GM23338 (cell line): Measurements from ENCODE around the gene GCHFR. TPM values are rescaled to one million over a fixed set of nuclear protein-coding genes. Genes with fewer than 3 reads are reported as not detected.

Experiments
- ATAC-seq: fragments of 200-7000 bp; cut with Tn5 transposase; 3 replicates; pipeline ENCODE4 v1.9.1; 2020
- DNase-seq: peaks from one replicate; pipeline ENCODE4 v3.0.0-alpha.2; 2015; ENCODE audit warnings: low spot score
- H2AFZ ChIP-seq: fragments of 200-600 bp; sonication (generic); 2 replicates; pipeline ENCODE4 v1.8.0; 2016; ENCODE audit warnings: antibody characterized with exemption, mild to moderate bottlenecking, moderate library complexity
- H3F3A ChIP-seq: fragments of 200-600 bp; sonication (generic); replicated peaks from 2 replicates; pipeline ENCODE4 v1.8.0; 2017; ENCODE audit warnings: antibody characterized with exemption, mixed run types, low read depth
- H3K27ac ChIP-seq: fragments of 200-600 bp; sonication (generic); 2 replicates; pipeline ENCODE4 v1.6.1; 2016; ENCODE audit warnings: low read depth
- H3K27me3 ChIP-seq: fragments of 200-600 bp; sonication (generic); 2 replicates; pipeline ENCODE4 v1.8.0; 2016; ENCODE audit warnings: mild to moderate bottlenecking, mixed run types, moderate library complexity; ENCODE audit not compliant: insufficient read depth
- H3K36me3 ChIP-seq: fragments of 200-600 bp; sonication (generic); 2 replicates; pipeline ENCODE4 v1.8.0; 2016; ENCODE audit warnings: mild to moderate bottlenecking; ENCODE audit not compliant: insufficient read depth
- H3K4me1 ChIP-seq: fragments of 200-600 bp; sonication (generic); 2 replicates; pipeline ENCODE4 v1.8.0; 2016; ENCODE audit warnings: mild to moderate bottlenecking, moderate library complexity; ENCODE audit not compliant: insufficient read depth
- H3K4me2 ChIP-seq: fragments of 200-600 bp; sonication (generic); 2 replicates; pipeline ENCODE4 v1.7.1; 2017; ENCODE audit warnings: mixed run types
- H3K4me3 ChIP-seq: fragments of 200-600 bp; sonication (generic); 2 replicates; pipeline ENCODE4 v1.6.1; 2016; ENCODE audit warnings: mixed run types
- H3K79me2 ChIP-seq: fragments of 200-600 bp; sonication (generic); replicated peaks from 2 replicates; pipeline ENCODE4 v1.8.0; 2017; ENCODE audit warnings: mild to moderate bottlenecking; ENCODE audit not compliant: insufficient read depth
- H3K9me2 ChIP-seq: fragments of 200-600 bp; sonication (generic); 2 replicates; pipeline ENCODE4 v1.8.0; 2017; ENCODE audit not compliant: insufficient read depth
- H4K20me1 ChIP-seq: fragments of 200-600 bp; sonication (generic); replicated peaks from 2 replicates; pipeline ENCODE4 v1.8.0; 2017; ENCODE audit warnings: mild to moderate bottlenecking; ENCODE audit not compliant: insufficient read depth
- H3K27ac Mint-ChIP-seq: 2 replicates; pipeline ENCODE4 v1.8.0; 2020; ENCODE audit warnings: inconsistent platforms, mild to moderate bottlenecking, moderate library complexity, mixed read lengths
- H3K27me3 Mint-ChIP-seq: 3 replicates; pipeline ENCODE4 v1.8.0; 2022; ENCODE audit warnings: low read depth, mild to moderate bottlenecking, moderate library complexity, mixed read lengths, inconsistent platforms; ENCODE audit not compliant: insufficient read depth, poor library complexity
- H3K36me3 Mint-ChIP-seq: 3 replicates; pipeline ENCODE4 v1.8.0; 2021; ENCODE audit warnings: low read depth, mild to moderate bottlenecking, inconsistent platforms, moderate library complexity, mixed read lengths
- H3K4me1 Mint-ChIP-seq: 3 replicates; pipeline ENCODE4 v1.8.0; 2020; ENCODE audit warnings: mild to moderate bottlenecking, inconsistent platforms, mixed read lengths
- H3K4me3 Mint-ChIP-seq: 3 replicates; pipeline ENCODE4 v1.8.0; 2021; ENCODE audit warnings: moderate library complexity, mild to moderate bottlenecking, inconsistent platforms, mixed read lengths
- H3K9me3 Mint-ChIP-seq: 3 replicates; pipeline ENCODE4 v1.8.0; 2020; ENCODE audit warnings: moderate library complexity, mild to moderate bottlenecking, inconsistent platforms, mixed read lengths
- CREB1 ChIP-seq: fragments of 250-450 bp; sonication (Bioruptor Pico); IDR thresholded peaks from 2 replicates; pipeline ENCODE4 v1.5.0; 2020; ENCODE audit warnings: low read depth, mild to moderate bottlenecking, moderate library complexity
- ETS1 ChIP-seq: IDR thresholded peaks from 2 replicates; pipeline ENCODE4 v1.6.1; 2016; ENCODE audit warnings: antibody characterized with exemption
- EZH2 ChIP-seq: fragments of 200-600 bp; sonication (generic); IDR thresholded peaks from one replicate; pipeline ENCODE4 v1.8.0; 2017; ENCODE audit warnings: antibody characterized with exemption, mild to moderate bottlenecking, low read depth; ENCODE audit not compliant: unreplicated experiment
- EZH2phosphoT487 ChIP-seq: fragments of 200-600 bp; sonication (generic); IDR thresholded peaks from one replicate; pipeline ENCODE4 v1.8.1; 2018; ENCODE audit warnings: antibody characterized with exemption; ENCODE audit not compliant: unreplicated experiment
- JUNB ChIP-seq: IDR thresholded peaks from one replicate; pipeline ENCODE4 v1.6.1; 2016; ENCODE audit warnings: antibody characterized with exemption; ENCODE audit not compliant: unreplicated experiment
- NANOG ChIP-seq: IDR thresholded peaks from 2 replicates; pipeline ENCODE4 v1.6.1; 2016; ENCODE audit warnings: antibody characterized with exemption, borderline replicate concordance
- POLR2AphosphoS5 ChIP-seq: IDR thresholded peaks from 2 replicates; pipeline ENCODE4 v1.6.1; 2016; ENCODE audit warnings: antibody characterized with exemption, low read depth
- STAT1 ChIP-seq: IDR thresholded peaks from one replicate; pipeline ENCODE4 v1.6.1; 2016; ENCODE audit warnings: antibody characterized with exemption; ENCODE audit not compliant: unreplicated experiment
- ZNF114 ChIP-seq: fragments of 250-450 bp; sonication (Bioruptor Pico); IDR thresholded peaks from 2 replicates; pipeline ENCODE4 v1.5.0; 2020; ENCODE audit warnings: mild to moderate bottlenecking, moderate library complexity
- ZNF331 ChIP-seq: fragments of 250-450 bp; sonication (Bioruptor Pico); IDR thresholded peaks from 2 replicates; pipeline ENCODE4 v1.5.0; 2020; ENCODE audit warnings: low read depth, mild to moderate bottlenecking, moderate library complexity
- ZNF462 ChIP-seq: fragments of 250-450 bp; sonication (Bioruptor Pico); IDR thresholded peaks from 2 replicates; pipeline ENCODE4 v1.5.0; 2020; ENCODE audit warnings: mild to moderate bottlenecking, moderate library complexity
- polyA plus RNA-seq: library from polyadenylated mRNA; unstranded; fragments of >200 nt; fragmentation: Nextera tagmentation; extraction: Ambion mirVana; gene quantifications from 2 replicates; pipeline ENCODE4 v1.2.1, GENCODE V29; 2016
- total RNA-seq: library from RNA; depleted of rRNA; stranded (reverse); fragments of >200 nt; shearing (Covaris generic); gene quantifications from 2 replicates; pipeline ENCODE4 v1.2.3, GENCODE V29; 2014
- TF ChIP-seq, protein P1 (sequence below), 2 experiments: fragments of 200-600 bp in 1 of 2; sonication (generic) in 1 of 2; conservative IDR thresholded peaks; 2 replicates each; pipeline versions ENCODE4 v1.5.1 to v1.6.1; 2016 to 2017; ENCODE audit warnings: antibody characterized with exemption in 2 of 2, low read depth in 2 of 2, mild to moderate bottlenecking in 2 of 2, moderate library complexity in 1 of 2

GCHFR gene
- total and polyA plus RNA-seq, 2 experiments from 2014 or later, result 38.9 to 44.2 TPM

DNA sequence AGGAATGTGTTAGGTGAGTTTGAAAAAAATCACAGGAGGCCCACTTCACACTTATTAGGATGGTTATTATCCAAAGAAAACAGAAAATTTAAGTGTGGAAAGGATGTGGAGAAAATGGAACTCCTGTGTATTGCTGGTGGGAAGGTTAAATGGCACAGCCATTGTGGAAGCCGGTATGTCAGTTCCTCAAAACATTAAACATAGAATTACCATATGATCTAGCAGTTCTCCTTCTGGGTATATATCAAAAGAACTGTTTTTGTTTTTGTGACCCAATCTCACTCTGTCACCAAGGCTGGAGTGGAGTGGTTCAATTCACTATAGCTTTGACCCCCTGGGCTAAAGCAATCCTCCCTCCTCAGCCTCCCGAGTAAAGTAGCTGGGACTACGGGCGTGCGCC lies 32.6 kb downstream of the GCHFR start:
- ATAC-seq (no peak), DNase-seq (no peak)
- H3K4me2 ChIP-seq, result peak overlapping the region; percentile 64
- Mint-ChIP-seq H3K4me1 (peaks cover 47% of the 10 kb centered on the region), H3K36me3 (peaks cover 17% of the 10 kb centered on the region; the same call in 2 of the 3 replicates), H3K9me3 (no peaks in the 10 kb centered on the region), H3K4me3 (no peak overlapping the region), H3K27ac (peak overlapping the region; percentile 47; the same call in 1 of the 2 replicates), H3K27me3 (peaks cover 9% of the 10 kb centered on the region)
- H3K4me3 ChIP-seq, result no peak overlapping the region
- H3K79me2 ChIP-seq, result peaks cover 48% of the 10 kb centered on the region
- no peaks in the 10 kb centered on the region for H3K36me3 ChIP-seq
- no peak overlapping the region for H2AFZ ChIP-seq
- H4K20me1 ChIP-seq, result no peaks in the 10 kb centered on the region; the same call in 1 of the 2 replicates
- no peaks in the 10 kb centered on the region for H3K27me3 ChIP-seq
- no peaks in the 10 kb centered on the region for H3K9me2 ChIP-seq
- H3F3A ChIP-seq, result peaks cover 5% of the 10 kb centered on the region; the same call in 1 of the 2 replicates
- no peak for TF ChIP-seq STAT1
- no peak for TF ChIP-seq POLR2AphosphoS5
- no peak for TF ChIP-seq NANOG
- no peak for TF ChIP-seq ZNF331
- TF ChIP-seq EZH2phosphoT487, result no peak
- no peak for TF ChIP-seq ETS1
- peak overlapping the region; percentile 43; the same call in 1 of the 2 replicates for H3K27ac ChIP-seq
- H3K4me1 ChIP-seq, result peaks cover 50% of the 10 kb centered on the region

DNA sequence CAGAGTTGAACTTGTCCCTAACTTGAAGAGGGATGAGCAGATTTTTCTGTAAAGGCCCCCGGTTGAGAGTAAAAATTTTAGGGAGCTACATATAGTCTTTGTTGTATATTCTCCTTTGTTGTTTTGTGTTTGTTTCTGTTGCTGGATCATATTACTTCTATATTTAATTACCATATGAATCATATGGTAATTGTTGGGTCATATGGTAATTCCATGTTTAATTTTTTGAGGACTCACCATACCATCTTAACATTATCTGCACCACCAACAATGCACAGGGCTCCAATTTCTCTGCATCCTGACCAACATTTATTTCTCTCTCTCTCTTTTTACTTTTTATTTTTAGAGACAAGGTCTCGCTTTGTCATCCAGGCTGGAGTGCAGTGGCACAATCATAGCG lies 35.7 kb downstream of the GCHFR start:
- DNase-seq, result no peak
- Histone ChIP-seq H3K4me1 (peaks cover 50% of the 10 kb centered on the region), H3K79me2 (peaks cover 41% of the 10 kb centered on the region), H3K4me3 (0 out of 2 replicates have a peak overlapping the region, but pooled peaks have one; percentile 12), H3K36me3 (no peaks in the 10 kb centered on the region), H3K9me2 (no peaks in the 10 kb centered on the region), H3K27ac (0 out of 2 replicates have a peak overlapping the region, but pooled peaks have one; percentile 80), H2AFZ (no peak overlapping the region), H3F3A (peaks cover 5% of the 10 kb centered on the region; the same call in 1 of the 2 replicates), H3K4me2 (peak overlapping the region; percentile 53), H3K27me3 (no peaks in the 10 kb centered on the region), H4K20me1 (peaks cover 3% of the 10 kb centered on the region; the same call in 1 of the 2 replicates)
- Mint-ChIP-seq H3K4me3 (peak overlapping the region; percentile 3; the same call in 1 of the 3 replicates), H3K4me1 (peaks cover 39% of the 10 kb centered on the region), H3K9me3 (no peaks in the 10 kb centered on the region), H3K36me3 (peaks cover 7% of the 10 kb centered on the region; the same call in 2 of the 3 replicates), H3K27me3 (peaks cover 10% of the 10 kb centered on the region), H3K27ac (peak overlapping the region; percentile 92)
- no peak for ATAC-seq
- TF ChIP-seq CREB1 (CRISPR knock-in tag) (no peak), POLR2AphosphoS5 (no peak), EZH2 (no peak), JUNB (no peak), ZNF114 (CRISPR knock-in tag) (no peak), ZNF462 (CRISPR knock-in tag) (no peak), NANOG (no peak), EZH2phosphoT487 (no peak), STAT1 (no peak)
- TF ChIP-seq, protein P1, sequence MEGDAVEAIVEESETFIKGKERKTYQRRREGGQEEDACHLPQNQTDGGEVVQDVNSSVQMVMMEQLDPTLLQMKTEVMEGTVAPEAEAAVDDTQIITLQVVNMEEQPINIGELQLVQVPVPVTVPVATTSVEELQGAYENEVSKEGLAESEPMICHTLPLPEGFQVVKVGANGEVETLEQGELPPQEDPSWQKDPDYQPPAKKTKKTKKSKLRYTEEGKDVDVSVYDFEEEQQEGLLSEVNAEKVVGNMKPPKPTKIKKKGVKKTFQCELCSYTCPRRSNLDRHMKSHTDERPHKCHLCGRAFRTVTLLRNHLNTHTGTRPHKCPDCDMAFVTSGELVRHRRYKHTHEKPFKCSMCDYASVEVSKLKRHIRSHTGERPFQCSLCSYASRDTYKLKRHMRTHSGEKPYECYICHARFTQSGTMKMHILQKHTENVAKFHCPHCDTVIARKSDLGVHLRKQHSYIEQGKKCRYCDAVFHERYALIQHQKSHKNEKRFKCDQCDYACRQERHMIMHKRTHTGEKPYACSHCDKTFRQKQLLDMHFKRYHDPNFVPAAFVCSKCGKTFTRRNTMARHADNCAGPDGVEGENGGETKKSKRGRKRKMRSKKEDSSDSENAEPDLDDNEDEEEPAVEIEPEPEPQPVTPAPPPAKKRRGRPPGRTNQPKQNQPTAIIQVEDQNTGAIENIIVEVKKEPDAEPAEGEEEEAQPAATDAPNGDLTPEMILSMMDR (conservative IDR thresholded peaks at IDR 0.05; ENCODE audit: low read depth in 2 of 2), result no peak
